Naive thymus-derived CD4-positive, alpha-beta T cell (primary cell): ENCODE results near the gene CCDC12. TPM values are rescaled to one million over a fixed set of nuclear protein-coding genes. Genes with fewer than 3 reads are reported as not detected.

Experiments used
- ATAC-seq: fragments of 150-1000 bp; cut with Tn5 transposase; 2 replicates; pipeline ENCODE4 v1.10.0; 2021; ENCODE audit warnings: mild to moderate bottlenecking, moderate library complexity
- CTCF ChIA-PET: fragments of 350-600 bp; sonication (Branson Sonifier 250); formaldehyde crosslinking; loops from one replicate; lab custom pipeline; 2021; ENCODE audit warnings: antibody characterized with exemption; lab: Charles Lee
- POLR2A ChIA-PET: fragments of 350-600 bp; sonication (Branson Sonifier 250); formaldehyde crosslinking; loops from one replicate; lab custom pipeline; 2021; ENCODE audit warnings: antibody characterized with exemption, inconsistent platforms; lab: Charles Lee
- DNase-seq, 9 donors: peaks; one replicate each; pipeline versions ENCODE4 v3.0.0 to v3.0.0-alpha.2; 2020 to 2022; ENCODE audit warnings: mixed read lengths in 1 of 9
- H3K27ac ChIP-seq: one replicate; pipeline ENCODE4 v1.7.0; 2013; ENCODE audit warnings: mild to moderate bottlenecking, low read depth, low read length, moderate library complexity
- H3K27me3 ChIP-seq, 2 donors: one replicate each; pipeline ENCODE4 v1.7.0; 2013; ENCODE audit warnings: low read length in 2 of 2, mild to moderate bottlenecking in 2 of 2, moderate library complexity in 2 of 2; ENCODE audit not compliant: control insufficient read depth in 2 of 2, insufficient read depth in 2 of 2
- H3K36me3 ChIP-seq, 3 experiments: 1 replicate in 2 of 3; 2 replicates in 1 of 3; pipeline ENCODE4 v1.7.0; 2013; ENCODE audit warnings: low read length in 3 of 3, mild to moderate bottlenecking in 3 of 3, moderate library complexity in 1 of 3; ENCODE audit not compliant: insufficient read depth in 3 of 3, control insufficient read depth in 2 of 3
- H3K4me1 ChIP-seq, 2 donors: one replicate each; pipeline ENCODE4 v1.7.0; 2013; ENCODE audit warnings: low read length in 2 of 2, mild to moderate bottlenecking in 2 of 2, moderate library complexity in 1 of 2; ENCODE audit not compliant: control insufficient read depth in 2 of 2, insufficient read depth in 2 of 2
- H3K4me3 ChIP-seq: 2 replicates; pipeline ENCODE4 v1.7.0; 2013; ENCODE audit warnings: mild to moderate bottlenecking, low read length
- H3K9me3 ChIP-seq, 3 experiments: 1 replicate in 2 of 3; 2 replicates in 1 of 3; pipeline ENCODE4 v1.7.0; 2013; ENCODE audit warnings: low read length in 3 of 3; ENCODE audit not compliant: control insufficient read depth in 2 of 3
- H3K27ac Mint-ChIP-seq, 9 donors: one replicate each; pipeline ENCODE4 v1.8.0; 2020 to 2022; ENCODE audit warnings: mixed read lengths in 9 of 9, mild to moderate bottlenecking in 8 of 9, moderate library complexity in 5 of 9, inconsistent platforms in 2 of 9
- H3K27me3 Mint-ChIP-seq, 5 donors: one replicate each; pipeline ENCODE4 v1.8.0; 2021 to 2022; ENCODE audit warnings: mixed read lengths in 5 of 5, mild to moderate bottlenecking in 1 of 5
- H3K36me3 Mint-ChIP-seq, 5 donors: one replicate each; pipeline ENCODE4 v1.8.0; 2020 to 2022; ENCODE audit warnings: mixed read lengths in 5 of 5, mild to moderate bottlenecking in 3 of 5, inconsistent platforms in 1 of 5
- H3K4me1 Mint-ChIP-seq, 7 donors: one replicate each; pipeline ENCODE4 v1.8.0; 2020 to 2022; ENCODE audit warnings: mixed read lengths in 7 of 7, mild to moderate bottlenecking in 3 of 7, inconsistent platforms in 1 of 7
- H3K4me3 Mint-ChIP-seq, 10 donors: one replicate each; pipeline ENCODE4 v1.8.0; 2020 to 2022; ENCODE audit warnings: mild to moderate bottlenecking in 10 of 10, mixed read lengths in 10 of 10, moderate library complexity in 6 of 10, inconsistent platforms in 2 of 10
- H3K9me3 Mint-ChIP-seq, 11 donors: one replicate each; pipeline ENCODE4 v1.8.0; 2020 to 2022; ENCODE audit warnings: mixed read lengths in 11 of 11, mild to moderate bottlenecking in 4 of 11, inconsistent platforms in 1 of 11, moderate library complexity in 1 of 11
- intact Hi-C, 2 donors: fragments of 100-400 bp; cut with micrococcal nuclease; formaldehyde crosslinking; loops; one replicate each; pipeline ENCODE4 v1.15.1; 2023
- polyA plus RNA-seq, 2 donors: library from polyadenylated mRNA; unstranded; fragments of 300-500 nt; fragmentation: Illumina TruSeq; gene quantifications; one replicate each; pipeline ENCODE4 v1.2.3, GENCODE V29; 2021
- total RNA-seq, 6 experiments: library from RNA in 5 of 6; stranded (reverse) in 5 of 6; gene quantifications; 1 replicate in 5 of 6; 2 replicates in 1 of 6; pipeline ENCODE4 v1.2.3 and lab custom pipeline; 2021 to 2026

CCDC12 gene
- total and polyA plus RNA-seq, 7 experiments from 2014 or later, result 51.6 to 115 (median 60.2) TPM

GRCh38 chr3:46972396-46972795 is 4.1 kb downstream of the CCDC12 start:
- no peak overlapping the region for H3K27ac ChIP-seq
- peaks cover 0 to 31% (median 5%) of the 10 kb centered on the region in 5 donors for H3K36me3 Mint-ChIP-seq
- no peak overlapping the region for H3K4me3 ChIP-seq
- DNase-seq (no peak), ATAC-seq (no peak)
- H3K4me1 Mint-ChIP-seq, result peaks cover 67 to 94% (median 83%) of the 10 kb centered on the region in 7 donors
- no peaks in the 10 kb centered on the region for H3K27me3 ChIP-seq
- H3K9me3 ChIP-seq, result no peaks in the 10 kb centered on the region
- H3K27me3 Mint-ChIP-seq, result no peaks in the 10 kb centered on the region
- ChIA-PET CTCF (no interaction called here), POLR2A (no interaction called here)
- peaks cover 46 to 58% of the 10 kb centered on the region in 2 donors for H3K4me1 ChIP-seq
- peak overlapping the region in 5 of 9 donors; percentile 17 to 83 (median 68) for H3K27ac Mint-ChIP-seq
- peaks cover 0 to 25% (median 0%) of the 10 kb centered on the region in 3 experiments for H3K36me3 ChIP-seq
- peaks cover 0 to 5% (median 0%) of the 10 kb centered on the region in 11 donors for H3K9me3 Mint-ChIP-seq
- intact Hi-C loops, result loop anchor here (10.0 kb wide), 4 partner anchors 812 to 1942 kb away; partner anchors contain the start of genes ARIH2 (in 1 of the 2), ATRIP (in 1 of the 2), CCDC51 (in 1 of the 2) and FYCO1 (in 1 of the 2)
- peak overlapping the region; percentile 41 to 71 (median 62) for H3K4me3 Mint-ChIP-seq

GRCh38 chr3:46971742-46972141 is 4.8 kb downstream of the CCDC12 start:
- peak overlapping the region; percentile 2 to 87 (median 63) for H3K27ac Mint-ChIP-seq
- no peak overlapping the region for H3K27ac ChIP-seq
- H3K27me3 Mint-ChIP-seq, result no peaks in the 10 kb centered on the region
- no peak for DNase-seq
- peaks cover 0 to 27% (median 0%) of the 10 kb centered on the region in 3 experiments for H3K36me3 ChIP-seq
- POLR2A ChIA-PET, result no interaction called here
- H3K9me3 ChIP-seq, result no peaks in the 10 kb centered on the region
- peak overlapping the region; percentile 64 to 82 (median 69) for H3K4me3 Mint-ChIP-seq
- no peak overlapping the region for H3K4me3 ChIP-seq
- CTCF ChIA-PET, result no interaction called here
- peaks cover 0 to 5% (median 0%) of the 10 kb centered on the region in 11 donors for H3K9me3 Mint-ChIP-seq
- peaks cover 45 to 57% of the 10 kb centered on the region in 2 donors for H3K4me1 ChIP-seq
- intact Hi-C loops, result loop anchor here (10.0 kb wide), 4 partner anchors 813 to 1943 kb away; partner anchors contain the start of genes ARIH2 (in 1 of the 2), ATRIP (in 1 of the 2), CCDC51 (in 1 of the 2) and FYCO1 (in 1 of the 2)
- H3K36me3 Mint-ChIP-seq, result peaks cover 0 to 31% (median 5%) of the 10 kb centered on the region in 5 donors
- ATAC-seq, result no peak
- peaks cover 73 to 94% (median 84%) of the 10 kb centered on the region in 7 donors for H3K4me1 Mint-ChIP-seq
- no peaks in the 10 kb centered on the region for H3K27me3 ChIP-seq

- DNase-seq (no peak), ATAC-seq (no peak)
- peak overlapping the region in 6 of 9 donors; percentile 44 to 87 (median 72) for H3K27ac Mint-ChIP-seq
- ChIA-PET CTCF (no interaction called here), POLR2A (interaction anchor here (1.1 kb wide), 1 partner anchor 34 kb away, joined by 3 read pairs; no protein-coding TSS in a partner anchor)
- intact Hi-C loops, result loop anchor here (10.0 kb wide), 4 partner anchors 814 to 1944 kb away; partner anchors contain the start of genes ARIH2 (in 1 of the 2), ATRIP (in 1 of the 2), CCDC51 (in 1 of the 2) and FYCO1 (in 1 of the 2)
- H3K27me3 Mint-ChIP-seq, result no peaks in the 10 kb centered on the region
- no peaks in the 10 kb centered on the region for H3K9me3 Mint-ChIP-seq
- H3K27ac ChIP-seq, result no peak overlapping the region
- peak overlapping the region in 9 of 10 donors; percentile 64 to 82 (median 69) for H3K4me3 Mint-ChIP-seq
- no peak overlapping the region for H3K4me3 ChIP-seq
- H3K27me3 ChIP-seq, result no peaks in the 10 kb centered on the region
- H3K36me3 ChIP-seq, result peaks cover 0 to 24% (median 0%) of the 10 kb centered on the region in 3 experiments
- H3K9me3 ChIP-seq, result no peaks in the 10 kb centered on the region
- H3K4me1 ChIP-seq, result peaks cover 45 to 63% of the 10 kb centered on the region in 2 donors
- H3K36me3 Mint-ChIP-seq, result peaks cover 0 to 29% (median 3%) of the 10 kb centered on the region in 5 donors
- H3K4me1 Mint-ChIP-seq, result peaks cover 75 to 94% (median 84%) of the 10 kb centered on the region in 7 donors
Measured at GRCh38 chr3:46971151-46971550, 5.4 kb downstream of the CCDC12 start.

GRCh38 chr3:46970391-46971091 is 6.0 kb downstream of the CCDC12 start:
- intact Hi-C loops, result loop anchor here (10.0 kb wide), 4 partner anchors 814 to 1944 kb away; partner anchors contain the start of genes ARIH2 (in 1 of the 2), ATRIP (in 1 of the 2), CCDC51 (in 1 of the 2) and FYCO1 (in 1 of the 2)
- ChIA-PET POLR2A (interaction anchor here (1.1 kb wide), 1 partner anchor 35 kb away, joined by 3 read pairs; no protein-coding TSS in a partner anchor), CTCF (interaction anchor here (1.5 kb wide), 1 partner anchor 8 kb away, joined by 5 read pairs; the partner anchor contains the start of gene NBEAL2)
- Histone ChIP-seq H3K9me3 (no peaks in the 10 kb centered on the region), H3K36me3 (peaks cover 0 to 30% (median 0%) of the 10 kb centered on the region in 3 experiments), H3K27me3 (no peaks in the 10 kb centered on the region), H3K27ac (no peak overlapping the region), H3K4me1 (peaks cover 45 to 67% of the 10 kb centered on the region in 2 donors), H3K4me3 (no peak overlapping the region)
- peak overlapping the region in 9 of 10 donors; percentile 30 to 82 (median 66) for H3K4me3 Mint-ChIP-seq
- DNase-seq (no peak), ATAC-seq (no peak)
- peaks cover 78 to 96% (median 89%) of the 10 kb centered on the region in 7 donors for H3K4me1 Mint-ChIP-seq
- no peaks in the 10 kb centered on the region for H3K9me3 Mint-ChIP-seq
- peaks cover 0 to 31% (median 7%) of the 10 kb centered on the region in 5 donors for H3K36me3 Mint-ChIP-seq
- H3K27me3 Mint-ChIP-seq, result no peaks in the 10 kb centered on the region
- peak overlapping the region in 3 of 9 donors; percentile 17 to 63 (median 58) for H3K27ac Mint-ChIP-seq

- H3K4me3 Mint-ChIP-seq, result peak overlapping the region in 3 of 10 donors; percentile 13 to 55 (median 42)
- intact Hi-C loops, result no loop called here
- Histone ChIP-seq H3K27ac (no peak overlapping the region), H3K4me3 (no peak overlapping the region), H3K4me1 (peaks cover 29 to 62% of the 10 kb centered on the region in 2 donors), H3K36me3 (peaks cover 0 to 30% (median 0%) of the 10 kb centered on the region in 3 experiments), H3K9me3 (no peaks in the 10 kb centered on the region), H3K27me3 (no peaks in the 10 kb centered on the region)
- H3K27ac Mint-ChIP-seq, result peak overlapping the region in 3 of 9 donors; percentile 15 to 67 (median 59)
- POLR2A ChIA-PET, result interaction anchor here (1.0 to 1.1 kb wide), 2 partner anchors 11 to 19 kb away, joined by 3 read pairs; partner anchors contain the start of gene NBEAL2
- CTCF ChIA-PET, result interaction anchor here (1.5 kb wide), 1 partner anchor 10 kb away, joined by 5 read pairs; the partner anchor contains the start of gene NBEAL2
- ATAC-seq, result no peak
- H3K27me3 Mint-ChIP-seq, result no peaks in the 10 kb centered on the region
- H3K4me1 Mint-ChIP-seq, result peaks cover 68 to 89% (median 79%) of the 10 kb centered on the region in 7 donors
- no peaks in the 10 kb centered on the region for H3K9me3 Mint-ChIP-seq
- DNase-seq, result no peak
- H3K36me3 Mint-ChIP-seq, result peaks cover 0 to 24% (median 11%) of the 10 kb centered on the region in 5 donors
Measured at GRCh38 chr3:46968783-46969428, 7.6 kb downstream of the CCDC12 start.
